ENCODE results near the gene PFDN4. TPM values are rescaled to one million over a fixed set of nuclear protein-coding genes. Genes with fewer than 3 reads are reported as not detected.

The PFDN4 gene
- total and polyA plus RNA-seq, 2 of the 13 experiments (the other 11 are each of a cell fraction or from before 2014, with no cell fraction given), result 59.8 to 227 TPM

GRCh38 chr20:54172856-54173652 lies 34.8 kb upstream of the PFDN4 start (continued):
- peak; percentile 13; the same call in 1 of the 2 replicates for TF ChIP-seq KDM5B (CRISPR knock-in tag; IDR thresholded peaks at IDR 0.05; ENCODE audit: borderline replicate concordance)
- TF ChIP-seq TGIF2 (CRISPR knock-in tag; IDR thresholded peaks at IDR 0.05), result 0 out of 2 replicates have a peak, but pooled peaks have one; percentile 22
- peak; percentile 8 for TF ChIP-seq SRSF1 (optimal IDR thresholded peaks at IDR 0.05; ENCODE audit: low read depth, low read length)
- TF ChIP-seq ZNF792 (CRISPR knock-in tag; IDR thresholded peaks at IDR 0.05), result 0 out of 2 replicates have a peak, but pooled peaks have one; percentile 40
- TF ChIP-seq RARG (CRISPR knock-in tag; IDR thresholded peaks at IDR 0.05; ENCODE audit: low read depth), result no peak
- 0 out of 2 replicates have a peak, but pooled peaks have one; percentile 6 for TF ChIP-seq ZNF776 (CRISPR knock-in tag; IDR thresholded peaks at IDR 0.05)
- no peak for TF ChIP-seq ZBTB42 (CRISPR knock-in tag; IDR thresholded peaks at IDR 0.05)
- TF ChIP-seq, protein P1, sequence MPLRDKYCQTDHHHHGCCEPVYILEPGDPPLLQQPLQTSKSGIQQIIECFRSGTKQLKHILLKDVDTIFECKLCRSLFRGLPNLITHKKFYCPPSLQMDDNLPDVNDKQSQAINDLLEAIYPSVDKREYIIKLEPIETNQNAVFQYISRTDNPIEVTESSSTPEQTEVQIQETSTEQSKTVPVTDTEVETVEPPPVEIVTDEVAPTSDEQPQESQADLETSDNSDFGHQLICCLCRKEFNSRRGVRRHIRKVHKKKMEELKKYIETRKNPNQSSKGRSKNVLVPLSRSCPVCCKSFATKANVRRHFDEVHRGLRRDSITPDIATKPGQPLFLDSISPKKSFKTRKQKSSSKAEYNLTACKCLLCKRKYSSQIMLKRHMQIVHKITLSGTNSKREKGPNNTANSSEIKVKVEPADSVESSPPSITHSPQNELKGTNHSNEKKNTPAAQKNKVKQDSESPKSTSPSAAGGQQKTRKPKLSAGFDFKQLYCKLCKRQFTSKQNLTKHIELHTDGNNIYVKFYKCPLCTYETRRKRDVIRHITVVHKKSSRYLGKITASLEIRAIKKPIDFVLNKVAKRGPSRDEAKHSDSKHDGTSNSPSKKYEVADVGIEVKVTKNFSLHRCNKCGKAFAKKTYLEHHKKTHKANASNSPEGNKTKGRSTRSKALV (CRISPR knock-in tag; IDR thresholded peaks at IDR 0.05), result peak; percentile 100
- TF ChIP-seq, protein P2, sequence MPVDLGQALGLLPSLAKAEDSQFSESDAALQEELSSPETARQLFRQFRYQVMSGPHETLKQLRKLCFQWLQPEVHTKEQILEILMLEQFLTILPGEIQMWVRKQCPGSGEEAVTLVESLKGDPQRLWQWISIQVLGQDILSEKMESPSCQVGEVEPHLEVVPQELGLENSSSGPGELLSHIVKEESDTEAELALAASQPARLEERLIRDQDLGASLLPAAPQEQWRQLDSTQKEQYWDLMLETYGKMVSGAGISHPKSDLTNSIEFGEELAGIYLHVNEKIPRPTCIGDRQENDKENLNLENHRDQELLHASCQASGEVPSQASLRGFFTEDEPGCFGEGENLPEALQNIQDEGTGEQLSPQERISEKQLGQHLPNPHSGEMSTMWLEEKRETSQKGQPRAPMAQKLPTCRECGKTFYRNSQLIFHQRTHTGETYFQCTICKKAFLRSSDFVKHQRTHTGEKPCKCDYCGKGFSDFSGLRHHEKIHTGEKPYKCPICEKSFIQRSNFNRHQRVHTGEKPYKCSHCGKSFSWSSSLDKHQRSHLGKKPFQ (CRISPR knock-in tag; IDR thresholded peaks at IDR 0.05; ENCODE audit: insufficient replicate concordance), result no peak
- no peak for TF ChIP-seq BRCA1 (CRISPR knock-in tag; IDR thresholded peaks at IDR 0.05)
- TF ChIP-seq SALL1 (CRISPR knock-in tag; IDR thresholded peaks at IDR 0.05), result 0 out of 2 replicates have a peak, but pooled peaks have one; percentile 10
- peak; percentile 21; the same call in 1 of the 2 replicates for TF ChIP-seq ZNF350 (CRISPR knock-in tag; IDR thresholded peaks at IDR 0.05; ENCODE audit: borderline replicate concordance, low read depth)
- no peak for TF ChIP-seq TBL1XR1 (IDR thresholded peaks at IDR 0.05; ENCODE audit: borderline replicate concordance, low read length, partially characterized antibody)
- 0 out of 2 replicates have a peak, but pooled peaks have one; percentile 25 for TF ChIP-seq POGK (CRISPR knock-in tag; conservative IDR thresholded peaks at IDR 0.05)
- TF ChIP-seq, protein P3, sequence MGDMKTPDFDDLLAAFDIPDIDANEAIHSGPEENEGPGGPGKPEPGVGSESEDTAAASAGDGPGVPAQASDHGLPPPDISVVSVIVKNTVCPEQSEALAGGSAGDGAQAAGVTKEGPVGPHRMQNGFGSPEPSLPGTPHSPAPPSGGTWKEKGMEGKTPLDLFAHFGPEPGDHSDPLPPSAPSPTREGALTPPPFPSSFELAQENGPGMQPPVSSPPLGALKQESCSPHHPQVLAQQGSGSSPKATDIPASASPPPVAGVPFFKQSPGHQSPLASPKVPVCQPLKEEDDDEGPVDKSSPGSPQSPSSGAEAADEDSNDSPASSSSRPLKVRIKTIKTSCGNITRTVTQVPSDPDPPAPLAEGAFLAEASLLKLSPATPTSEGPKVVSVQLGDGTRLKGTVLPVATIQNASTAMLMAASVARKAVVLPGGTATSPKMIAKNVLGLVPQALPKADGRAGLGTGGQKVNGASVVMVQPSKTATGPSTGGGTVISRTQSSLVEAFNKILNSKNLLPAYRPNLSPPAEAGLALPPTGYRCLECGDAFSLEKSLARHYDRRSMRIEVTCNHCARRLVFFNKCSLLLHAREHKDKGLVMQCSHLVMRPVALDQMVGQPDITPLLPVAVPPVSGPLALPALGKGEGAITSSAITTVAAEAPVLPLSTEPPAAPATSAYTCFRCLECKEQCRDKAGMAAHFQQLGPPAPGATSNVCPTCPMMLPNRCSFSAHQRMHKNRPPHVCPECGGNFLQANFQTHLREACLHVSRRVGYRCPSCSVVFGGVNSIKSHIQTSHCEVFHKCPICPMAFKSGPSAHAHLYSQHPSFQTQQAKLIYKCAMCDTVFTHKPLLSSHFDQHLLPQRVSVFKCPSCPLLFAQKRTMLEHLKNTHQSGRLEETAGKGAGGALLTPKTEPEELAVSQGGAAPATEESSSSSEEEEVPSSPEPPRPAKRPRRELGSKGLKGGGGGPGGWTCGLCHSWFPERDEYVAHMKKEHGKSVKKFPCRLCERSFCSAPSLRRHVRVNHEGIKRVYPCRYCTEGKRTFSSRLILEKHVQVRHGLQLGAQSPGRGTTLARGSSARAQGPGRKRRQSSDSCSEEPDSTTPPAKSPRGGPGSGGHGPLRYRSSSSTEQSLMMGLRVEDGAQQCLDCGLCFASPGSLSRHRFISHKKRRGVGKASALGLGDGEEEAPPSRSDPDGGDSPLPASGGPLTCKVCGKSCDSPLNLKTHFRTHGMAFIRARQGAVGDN (CRISPR knock-in tag; IDR thresholded peaks at IDR 0.05), result peak; percentile 66
- no peak for TF ChIP-seq ATM (IDR thresholded peaks at IDR 0.05; ENCODE audit: borderline replicate concordance)
- no peak for TF ChIP-seq RCOR2 (CRISPR knock-in tag; IDR thresholded peaks at IDR 0.05)
